Stimulated activated CD8-positive, alpha-beta memory T cell treated with anti-CD3 and anti-CD28 coated beads, Interleukin-15, amount 100 ng/mL, for 24 hours (primary cell): Measurements from ENCODE around the gene OSMR.
"Not testable (repeated sequence)": the region's sequence is repeated elsewhere in the genome, so short reads cannot be mapped to it uniquely, and the experiment has no call there.

ENCODE experiments used
- DNase-seq: peaks from one replicate; pipeline ENCODE4 v3.0.0-alpha.2; 2020; ENCODE audit warnings: low read depth

OSMR gene

DNA sequence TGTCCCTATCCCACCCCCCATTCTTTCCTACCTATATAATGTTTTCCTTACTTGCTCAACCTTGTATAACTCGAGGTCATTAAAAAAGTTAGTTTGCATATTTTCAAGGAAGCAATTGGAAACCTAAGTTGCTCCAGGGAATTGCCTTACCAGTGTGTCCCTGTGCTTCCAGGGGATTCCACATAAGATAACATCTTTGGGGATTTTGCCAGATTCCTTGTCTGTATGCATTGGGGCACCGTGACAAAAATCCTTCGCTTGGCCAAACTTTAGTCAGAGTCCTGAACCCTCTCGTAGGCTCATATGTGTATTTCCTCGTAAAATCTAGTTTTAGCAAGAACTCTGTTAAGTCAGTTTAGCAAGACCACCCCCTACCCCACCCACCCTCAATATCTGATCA, 14.7 kb upstream of the OSMR start:
- no peak for DNase-seq

DNA sequence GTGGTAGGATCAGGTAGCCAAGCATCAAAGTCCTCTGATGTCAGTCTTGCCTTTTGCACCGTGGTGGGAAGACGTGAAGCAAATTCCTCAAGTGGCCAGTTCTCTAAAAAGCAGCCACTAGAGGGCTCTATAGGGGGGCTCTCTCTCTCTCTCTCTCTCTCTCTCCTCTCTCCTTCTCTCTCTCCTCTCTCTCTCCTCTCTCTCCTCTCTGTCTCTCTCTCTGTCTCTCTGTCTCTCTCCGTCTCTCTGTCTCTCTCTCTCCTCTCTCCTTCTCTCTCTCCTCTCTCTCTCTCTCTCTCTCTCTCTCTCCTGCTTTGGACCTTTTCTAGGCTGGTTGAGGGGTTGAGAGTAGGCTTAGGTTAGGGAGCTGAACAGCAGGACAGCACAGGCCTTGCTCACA, 13.9 kb upstream of the OSMR start:
- DNase-seq, result no peak

DNA sequence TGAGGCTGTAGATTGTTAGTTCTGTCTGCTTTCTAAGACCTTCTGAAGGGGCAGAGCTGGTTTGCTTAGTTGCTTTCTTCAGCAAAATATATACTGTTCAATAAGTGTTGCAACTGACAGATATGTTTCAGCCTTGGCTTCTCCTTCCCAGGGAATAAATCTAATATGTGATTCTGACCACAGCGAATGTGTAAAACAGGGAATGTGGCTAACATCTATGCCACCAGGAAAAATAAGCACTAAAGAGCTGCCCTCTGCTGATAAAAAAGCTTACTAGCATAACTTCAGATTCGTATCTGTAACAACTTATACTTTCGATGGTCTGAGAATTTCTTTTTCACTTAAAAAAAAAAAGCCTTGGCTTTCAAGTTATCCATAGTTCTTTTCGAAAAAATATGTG, 13.0 kb upstream of the OSMR start:
- no peak for DNase-seq

DNA sequence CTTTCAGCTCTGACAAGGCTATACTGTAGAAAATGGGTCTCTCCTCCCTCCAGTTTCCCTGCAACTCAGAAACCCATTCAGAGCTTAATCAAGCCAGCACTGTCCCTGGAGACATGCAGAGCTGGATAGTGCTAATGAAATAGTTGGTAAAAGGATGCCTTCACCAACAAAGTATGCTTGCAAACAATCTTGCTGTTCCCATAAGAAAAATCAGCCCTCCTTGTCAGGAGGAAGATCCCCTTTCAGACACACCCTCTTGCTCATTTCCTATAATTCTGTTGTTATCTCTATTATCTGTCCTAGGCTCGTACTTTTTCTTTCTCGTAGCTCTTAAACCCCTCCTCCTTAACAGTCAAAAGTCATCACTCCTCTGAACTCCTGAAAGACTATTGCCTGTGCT, 9.9 kb upstream of the OSMR start:
- no peak for DNase-seq

DNA sequence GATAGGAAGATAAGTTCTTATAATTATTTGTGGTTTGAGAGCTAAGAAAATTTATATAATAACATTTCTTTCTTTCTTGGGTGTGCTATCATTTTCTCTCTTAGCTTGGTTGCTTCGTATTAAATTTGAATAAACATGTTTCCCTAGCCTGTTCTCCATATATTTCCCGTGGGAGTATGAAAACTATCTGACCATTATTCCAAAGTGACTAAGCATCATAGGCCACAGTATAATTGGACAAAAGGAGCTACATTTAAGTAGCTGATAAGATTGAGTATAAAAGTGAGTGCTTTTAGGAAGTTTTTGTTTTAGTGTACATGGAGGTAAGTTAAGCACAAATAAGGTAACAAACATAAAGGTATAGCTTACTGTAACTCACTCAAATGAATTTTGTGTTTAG, 8.4 kb upstream of the OSMR start:
- no peak for DNase-seq

DNA sequence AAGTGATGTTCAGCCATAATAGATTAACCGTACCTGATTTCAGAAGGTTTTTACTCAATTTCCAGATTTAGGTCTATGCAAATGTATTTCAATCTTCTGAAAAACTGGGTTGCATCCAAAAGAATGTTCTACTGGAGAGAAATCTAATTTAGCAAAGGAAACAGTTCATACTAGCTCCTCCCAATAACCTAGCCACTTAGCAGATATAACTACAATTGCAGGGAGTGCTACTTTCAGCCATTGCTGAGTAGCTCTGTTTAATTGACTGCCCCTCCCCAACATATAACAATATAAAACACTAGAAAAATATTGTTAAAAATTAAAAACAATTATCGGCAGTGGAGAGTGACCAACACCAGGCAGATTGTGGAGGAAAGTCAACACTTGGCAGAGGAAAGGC, 7.9 kb upstream of the OSMR start:
- no peak for DNase-seq

DNA sequence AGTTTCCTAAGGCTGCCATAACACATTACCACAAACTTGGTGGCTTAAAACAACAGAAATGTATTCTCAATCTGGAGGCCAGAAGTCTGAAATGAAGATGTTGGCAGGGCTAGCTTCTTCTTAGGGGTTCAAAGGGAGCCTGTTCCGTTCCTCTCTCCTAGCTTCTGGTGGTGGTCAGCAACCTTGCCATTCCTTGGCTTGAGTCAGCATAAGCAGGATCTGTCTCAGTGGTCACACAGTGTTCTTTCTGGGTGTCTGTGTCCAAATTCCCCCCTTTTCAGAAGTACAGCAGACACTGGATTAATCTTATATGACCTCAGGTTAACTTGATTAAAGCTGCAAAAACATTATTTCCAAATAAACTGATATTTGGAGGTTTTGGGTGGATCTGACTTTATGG, 2.1 kb upstream of the OSMR start:
- no peak for DNase-seq

DNA sequence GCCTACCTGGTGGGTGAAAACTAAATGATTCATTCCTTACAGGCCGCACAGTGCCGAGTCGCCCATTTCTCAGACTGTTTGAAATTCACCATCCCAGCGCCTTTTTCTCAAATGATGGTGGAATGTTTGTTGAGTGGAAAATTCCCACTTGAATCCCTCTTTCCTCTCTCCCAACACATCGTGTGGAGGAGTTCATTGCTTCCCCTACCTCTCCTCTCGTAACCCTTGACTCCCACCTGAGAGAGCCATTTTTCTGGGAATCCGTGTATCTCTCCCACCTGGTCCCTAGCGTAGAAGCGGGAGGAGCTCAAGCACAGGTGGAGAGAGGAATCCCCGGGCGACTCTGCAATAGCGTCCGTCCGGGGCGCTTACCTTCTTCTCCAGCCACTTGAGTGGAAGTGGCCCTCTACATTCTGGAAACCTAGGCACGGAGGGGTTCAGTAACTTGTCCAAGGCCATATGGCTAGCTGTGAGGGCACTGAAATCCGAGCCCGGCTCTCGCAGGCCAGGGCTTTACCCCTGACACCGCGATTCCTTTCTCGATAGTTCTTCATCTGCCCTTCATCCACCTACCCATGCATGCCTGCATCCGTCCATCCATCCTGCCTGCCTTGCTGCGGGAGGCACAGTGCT, 683 bp downstream of the OSMR start:
- no peak for DNase-seq

DNA sequence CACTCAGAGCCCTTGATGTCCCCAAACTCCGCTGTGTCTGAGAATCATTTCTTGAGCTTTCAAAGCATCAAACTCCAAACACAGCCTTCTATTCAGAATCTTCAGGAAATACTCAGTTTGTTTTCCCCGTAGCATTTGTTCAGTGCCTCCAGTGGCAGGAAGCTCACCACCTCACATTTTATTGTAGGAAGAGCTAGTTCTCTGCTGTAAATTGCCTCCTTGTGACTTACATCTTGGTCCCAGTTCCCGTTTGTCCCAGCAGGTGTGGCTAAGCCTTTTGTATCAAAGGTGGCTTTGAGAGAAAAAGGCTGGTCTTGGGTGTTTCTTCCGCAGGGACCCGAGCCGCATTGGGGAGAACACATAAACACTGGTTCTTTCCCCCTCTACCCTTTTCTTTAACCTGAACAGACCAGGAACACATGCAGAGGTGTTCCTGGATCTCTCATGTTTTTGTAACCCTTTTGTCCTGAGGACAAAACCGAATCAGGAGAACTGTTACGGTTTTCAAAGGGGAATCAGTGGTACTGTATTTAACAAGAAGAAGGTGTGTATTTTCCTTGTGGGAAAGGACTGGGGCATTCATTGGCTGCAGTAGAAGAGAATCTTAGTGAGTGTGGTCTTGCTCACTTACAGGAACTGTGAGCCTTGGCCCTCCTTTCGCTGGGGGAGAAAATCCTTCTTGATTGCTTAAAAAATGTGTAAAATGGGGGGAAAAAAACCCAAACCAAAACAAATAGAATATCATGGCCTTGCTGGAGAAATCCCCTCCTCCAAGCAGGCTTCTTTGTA, 1.9 kb downstream of the OSMR start:
- no peak for DNase-seq

DNA sequence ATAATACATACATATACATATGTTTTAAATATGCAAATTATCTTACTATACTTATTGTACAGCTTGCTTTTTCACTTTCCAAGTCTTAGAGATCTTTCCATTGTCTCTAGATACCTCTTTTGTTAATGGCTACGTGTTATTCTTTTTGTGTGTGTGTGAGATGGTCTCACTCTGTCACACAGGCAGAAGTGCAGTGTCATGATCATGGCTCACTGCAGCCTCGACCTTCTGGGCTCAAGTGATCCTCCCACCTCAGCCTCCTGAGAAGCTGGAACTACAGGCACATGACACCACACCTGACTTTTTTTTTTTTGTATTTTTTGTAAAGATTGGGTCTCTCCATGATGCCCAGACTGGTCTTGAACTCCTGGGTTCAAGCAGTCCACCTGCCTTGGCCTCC, 2.8 kb downstream of the OSMR start:
- DNase-seq, result no peak

DNA sequence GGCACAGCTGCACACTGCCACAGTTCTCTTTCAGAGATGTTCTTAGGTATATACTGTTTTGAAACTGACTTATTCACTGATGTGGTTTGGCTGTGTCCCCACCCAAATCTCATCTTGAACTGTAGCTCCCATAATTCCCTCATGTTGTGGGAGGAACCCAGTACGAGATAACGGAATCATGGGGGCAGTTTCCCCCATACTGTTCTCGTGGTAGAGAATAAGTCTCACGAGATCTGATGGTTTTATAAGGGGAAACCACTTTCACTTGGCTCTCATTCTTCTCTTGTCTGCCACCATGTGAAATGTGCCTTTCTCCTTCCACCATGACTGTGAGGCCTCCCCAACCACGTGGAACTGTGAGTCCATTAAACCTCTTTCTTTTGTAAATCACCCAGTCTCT, 5.8 kb downstream of the OSMR start:
- not testable (repeated sequence) for DNase-seq

DNA sequence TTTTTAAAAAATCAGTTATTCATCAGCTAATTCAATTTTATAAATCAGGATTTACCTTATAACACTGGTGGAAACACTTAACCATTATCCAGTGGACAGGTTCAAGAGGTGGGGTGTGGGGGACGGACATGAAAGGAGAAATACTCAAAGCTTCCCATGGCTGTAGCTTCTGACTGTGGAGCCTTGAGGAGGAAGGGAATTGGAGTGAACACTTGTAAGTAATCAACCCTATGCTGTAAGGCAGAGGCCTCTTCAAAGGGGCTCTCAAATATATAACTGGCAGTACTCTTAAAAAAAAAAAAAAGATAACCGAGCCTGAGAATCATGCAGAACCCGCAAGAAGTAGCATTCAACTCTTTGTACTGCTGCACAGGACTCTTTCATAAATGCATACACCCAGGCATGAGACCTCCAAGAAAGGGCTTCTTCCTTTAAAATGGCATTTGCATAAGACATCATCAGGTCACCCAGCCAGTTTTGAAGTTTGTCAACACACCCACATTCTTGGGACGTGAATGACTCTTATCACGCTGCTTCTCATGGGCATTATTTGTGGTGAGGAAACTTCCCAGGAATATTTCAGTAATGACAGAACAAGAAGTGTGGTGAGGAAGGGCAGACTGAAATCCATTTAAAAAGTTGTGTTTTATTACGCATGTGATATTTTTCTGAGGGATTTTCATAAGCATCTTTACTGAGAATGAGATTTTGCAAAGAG, 8.1 kb downstream of the OSMR start:
- no peak for DNase-seq

DNA sequence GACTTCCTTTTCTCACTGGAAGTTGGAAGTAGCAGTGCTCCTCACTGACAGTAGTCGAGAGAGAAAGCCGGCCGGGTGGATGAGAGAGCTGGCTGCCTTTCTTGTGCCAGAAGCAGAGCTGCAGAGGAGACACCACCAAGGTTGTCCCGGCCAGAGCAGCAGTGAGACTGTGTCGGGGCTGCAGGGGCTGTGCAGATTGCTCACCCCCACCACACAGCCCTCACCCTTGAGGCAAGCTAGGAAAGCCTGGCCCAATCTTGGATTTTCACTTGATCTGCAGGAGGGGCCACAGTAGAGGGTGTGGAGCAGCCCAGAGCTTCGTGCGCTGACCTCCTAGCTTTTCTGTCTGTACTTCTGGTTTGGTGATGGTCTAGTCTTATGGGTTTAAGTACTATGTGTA, 9.1 kb downstream of the OSMR start:
- DNase-seq, result no peak

DNA sequence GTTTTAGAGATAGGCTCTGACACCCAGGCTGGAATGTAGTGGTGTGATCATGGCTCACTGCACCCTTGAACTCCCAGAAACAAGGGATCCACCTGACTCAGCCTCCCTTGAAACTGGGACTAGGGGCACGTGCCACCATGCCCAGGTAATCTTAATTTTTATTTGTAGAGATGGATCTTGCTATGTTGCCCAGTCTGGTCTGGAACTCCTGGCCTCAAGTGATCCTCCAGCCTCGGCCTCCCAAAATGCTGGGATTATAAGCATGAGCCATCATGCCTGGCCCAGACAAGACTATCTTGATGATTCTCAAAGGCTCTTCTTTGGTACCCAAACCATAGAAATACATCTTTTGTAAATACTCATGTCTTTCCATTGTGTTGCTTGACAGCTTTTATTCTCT, 10.8 kb downstream of the OSMR start:
- no peak for DNase-seq

DNA sequence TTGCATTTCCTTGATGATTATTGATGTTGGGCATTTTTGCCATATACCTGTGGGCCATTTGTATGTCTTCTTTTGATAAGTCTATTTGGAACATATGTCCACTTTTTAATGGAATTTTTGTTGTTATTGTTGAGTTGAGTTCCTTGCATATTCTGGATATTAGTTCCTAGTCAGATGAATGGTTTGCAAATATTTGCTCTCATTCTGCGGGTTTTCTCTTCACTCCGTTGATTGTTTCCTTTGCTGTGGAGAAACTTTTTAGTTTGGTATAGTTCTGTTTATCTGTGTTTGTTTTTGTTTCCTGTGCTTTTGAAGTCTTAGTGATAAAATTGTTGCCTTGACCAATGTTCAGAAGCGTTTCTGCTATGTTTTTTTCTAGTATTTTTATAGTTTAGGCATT, 13.0 kb downstream of the OSMR start:
- no peak for DNase-seq

DNA sequence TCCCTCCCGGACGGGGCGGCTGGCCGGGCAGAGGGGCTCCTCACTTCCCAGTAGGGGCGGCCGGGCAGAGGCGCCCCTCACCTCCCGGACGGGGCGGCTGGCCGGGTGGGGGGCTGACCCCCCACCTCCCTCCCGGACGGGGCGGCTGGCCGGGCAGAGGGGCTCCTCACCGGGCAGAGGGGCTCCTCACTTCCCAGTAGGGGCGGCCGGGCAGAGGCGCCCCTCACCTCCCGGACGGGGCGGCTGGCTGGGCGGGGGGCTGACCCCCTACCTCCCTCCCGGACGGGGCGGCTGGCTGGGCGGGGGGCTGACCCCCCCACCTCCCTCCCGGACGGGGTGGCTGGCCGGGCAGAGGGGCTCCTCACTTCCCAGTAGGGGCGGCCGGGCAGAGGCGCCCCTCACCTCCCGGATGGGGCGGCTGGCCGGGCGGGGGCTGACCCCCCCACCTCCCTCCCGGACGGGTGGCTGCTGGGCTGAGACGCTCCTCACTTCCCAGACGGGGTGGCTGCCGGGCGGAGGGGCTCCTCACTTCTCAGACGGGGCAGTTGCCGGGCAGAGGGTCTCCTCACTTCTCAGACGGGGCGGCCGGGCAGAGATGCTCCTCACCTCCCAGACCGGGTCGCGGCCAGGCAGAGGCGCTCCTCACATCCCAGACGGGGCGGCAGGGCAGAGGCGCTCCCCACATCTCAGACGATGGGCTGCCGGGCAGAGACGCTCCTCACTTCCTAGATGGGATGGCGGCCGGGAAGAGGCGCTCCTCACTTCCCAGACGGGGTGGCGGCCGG, 16.4 kb downstream of the OSMR start:
- DNase-seq, result not testable (repeated sequence)

DNA sequence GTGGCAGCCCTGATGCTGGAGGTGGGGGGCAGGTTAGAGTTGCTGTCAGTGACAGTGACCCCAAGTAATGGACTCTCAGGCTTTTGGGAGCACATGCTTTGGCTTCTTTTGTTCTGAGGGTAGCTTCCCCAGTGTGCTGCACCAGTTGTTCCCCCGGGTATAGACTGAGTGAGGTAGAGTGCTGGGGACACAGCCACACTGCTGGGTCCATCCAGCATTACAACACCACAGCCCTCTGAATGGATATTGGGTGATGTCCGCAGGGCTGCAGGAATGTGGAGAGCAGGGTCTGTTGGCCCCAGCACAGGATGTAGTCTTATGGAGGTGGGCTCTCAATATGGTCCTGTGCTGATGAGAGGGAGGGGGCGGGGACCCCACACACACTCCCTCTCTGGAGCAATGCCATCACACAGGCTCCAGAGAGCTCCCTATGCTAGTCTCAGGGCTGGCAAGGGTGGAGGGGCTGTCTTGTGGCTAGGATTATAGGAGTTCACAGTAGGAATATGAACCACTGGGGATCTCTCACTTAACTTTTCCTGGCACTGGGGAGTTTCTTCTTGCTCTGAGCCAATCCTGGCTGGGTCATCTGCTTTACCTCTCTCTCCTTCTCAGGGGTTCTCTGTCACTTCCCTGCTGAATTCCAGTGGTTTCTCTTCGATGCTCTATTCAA, 20.7 kb downstream of the OSMR start:
- DNase-seq, result no peak

DNA sequence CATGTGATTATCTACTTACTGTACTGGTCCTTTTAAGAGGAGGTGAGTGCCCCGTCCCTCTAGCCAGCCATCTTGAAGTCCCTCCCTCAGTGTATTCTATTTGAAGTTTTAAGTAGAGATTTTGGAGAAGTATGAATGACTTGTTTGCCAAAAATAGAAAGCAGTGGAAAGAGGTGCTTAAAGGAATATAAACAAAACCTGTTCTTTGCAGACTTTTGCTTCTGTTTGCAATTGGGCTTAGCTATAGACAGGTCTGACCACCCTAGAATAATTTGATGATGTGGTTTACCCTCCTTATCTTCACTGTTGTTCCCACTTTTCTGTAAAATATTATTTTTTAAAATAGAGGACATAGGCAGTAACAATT, 21.2 kb downstream of the OSMR start:
- no peak for DNase-seq

DNA sequence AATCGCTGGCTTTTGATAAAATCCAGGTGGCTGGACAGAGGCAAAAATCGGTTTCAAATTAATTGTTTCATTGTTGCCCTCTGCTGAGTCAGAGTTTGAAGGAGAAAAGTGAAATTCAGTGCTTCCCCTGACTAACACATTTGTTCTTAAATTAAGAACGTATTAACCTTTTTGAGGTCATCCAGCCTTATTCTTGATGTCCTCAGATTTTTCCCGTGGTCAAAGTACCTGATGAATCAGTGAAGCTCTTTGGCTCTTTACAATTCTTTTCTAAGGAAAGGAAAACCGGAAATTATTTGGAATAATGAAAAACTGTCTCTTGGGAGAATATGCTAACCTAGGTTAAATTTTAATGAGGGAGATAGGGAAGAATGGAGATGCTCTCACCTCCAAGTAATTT, 21.6 kb downstream of the OSMR start:
- no peak for DNase-seq

DNA sequence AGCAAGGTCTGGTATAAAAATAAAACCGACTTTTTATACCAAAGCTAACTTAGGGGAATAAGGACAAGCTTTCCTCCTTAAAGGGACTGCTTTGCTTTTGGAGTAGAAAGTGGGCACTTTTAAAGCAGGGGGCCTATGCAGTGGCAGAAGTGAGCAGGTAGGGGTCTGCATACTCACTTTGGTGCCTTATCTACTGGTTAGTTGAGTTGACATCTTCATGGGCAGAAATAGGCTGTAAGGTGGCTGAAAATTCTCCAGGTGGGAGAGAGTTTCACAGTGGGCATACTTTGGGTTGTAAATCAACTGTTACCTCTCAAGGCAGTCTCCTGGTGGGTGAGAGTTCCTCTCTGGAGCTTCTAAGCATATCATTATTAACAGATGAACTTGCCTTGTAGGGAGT, 24.8 kb downstream of the OSMR start:
- no peak for DNase-seq

DNA sequence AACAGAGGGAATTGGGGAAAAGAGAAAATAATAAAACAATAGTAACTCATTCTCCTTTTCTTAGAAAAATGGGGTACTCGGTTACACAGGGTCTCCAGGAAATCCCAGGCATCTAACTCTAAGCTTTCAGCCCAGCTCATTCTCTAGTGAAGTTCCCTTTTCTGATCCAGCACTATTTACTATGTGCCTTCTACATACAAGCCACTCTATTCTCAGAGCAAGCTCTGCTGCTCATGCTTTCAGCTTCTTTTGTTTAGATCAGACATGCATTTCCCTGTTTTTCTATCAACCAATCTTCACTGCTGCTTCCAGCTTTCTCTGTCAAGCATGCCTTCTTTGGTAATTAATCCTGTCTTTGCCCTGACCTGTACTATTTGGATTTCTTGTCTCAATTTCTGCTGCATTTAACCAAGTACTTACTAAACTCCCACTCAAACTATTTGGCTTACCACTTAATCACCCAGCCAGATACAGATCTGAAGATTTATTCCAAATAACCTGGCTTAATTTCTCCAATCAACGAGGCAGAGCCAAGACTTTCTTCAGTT, 25.3 kb downstream of the OSMR start:
- no peak for DNase-seq
